GM19452 (cell line): ENCODE measurements around the gene RASGEF1C.

Experiments used
- ATAC-seq: cut with Tn5 transposase; IDR thresholded peaks from one replicate; pipeline ENCODE4 v1.9.1; 2021; ENCODE audit not compliant: unreplicated experiment

Gene RASGEF1C

DNA sequence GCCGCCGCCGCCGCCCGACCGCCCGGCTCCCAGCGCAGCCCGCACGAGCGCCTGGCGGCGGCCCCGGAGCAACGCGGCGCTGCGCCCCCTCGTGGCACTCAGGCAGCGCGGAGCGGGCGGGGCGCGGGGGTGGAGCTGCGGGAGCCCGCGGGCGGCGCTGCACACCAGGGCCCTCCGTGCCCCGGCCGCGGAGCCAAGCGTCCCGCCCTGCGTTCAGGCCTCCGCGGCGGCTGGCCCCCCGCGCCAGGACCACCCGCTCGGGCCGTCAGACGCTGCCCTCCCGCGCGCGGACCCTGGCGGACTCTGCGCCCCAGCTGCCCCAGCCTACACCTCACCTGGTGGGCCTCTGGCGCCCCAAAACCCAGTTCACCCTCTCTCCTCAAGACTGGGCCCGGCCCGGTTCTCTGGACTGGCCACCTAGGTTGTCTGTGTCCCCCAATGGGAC lies at the start of gene RASGEF1C:
Gene RASGEF1C (minus strand): TSS at position 75 of the 445 bp plus-strand sequence. CDS start 71,159 bp downstream, outside the sequence.
- no peak for ATAC-seq

DNA sequence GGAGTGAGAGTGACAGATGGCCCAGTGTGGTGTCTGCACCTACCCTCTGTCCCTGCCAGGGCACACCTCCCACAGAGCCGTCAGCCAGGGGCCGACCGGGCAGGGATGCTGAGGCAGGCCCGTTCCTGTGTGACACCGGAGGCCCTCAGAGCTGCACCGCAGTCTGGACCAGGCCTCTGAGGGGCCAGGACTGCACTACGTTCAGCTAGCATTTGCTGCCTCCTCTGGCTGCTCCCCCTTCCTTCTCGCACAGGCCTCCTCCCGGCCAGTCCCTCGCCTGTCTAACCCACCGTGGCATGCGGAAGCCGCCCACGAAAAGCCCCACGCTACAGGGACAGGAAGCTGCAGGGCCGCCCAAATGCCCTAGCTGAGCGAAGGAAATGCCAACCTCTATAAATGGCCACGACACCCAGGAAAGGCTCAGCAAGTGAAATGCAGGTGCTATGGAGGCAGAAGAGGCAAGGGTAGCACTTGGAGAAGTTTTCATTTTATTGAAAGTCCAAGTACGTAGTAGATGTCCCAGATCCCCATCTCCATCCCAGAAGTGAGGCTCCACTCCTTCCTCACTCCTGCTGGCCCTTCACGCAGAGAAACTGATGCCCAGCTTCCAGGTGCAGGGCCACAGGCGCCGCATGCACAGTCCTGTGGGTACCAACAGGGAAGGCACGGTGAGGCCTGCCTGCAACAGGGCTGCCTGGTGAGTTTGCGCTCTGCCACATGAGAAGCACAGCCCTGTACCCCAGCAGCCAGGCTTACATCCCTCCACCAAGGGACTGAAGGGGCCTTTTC lies 44.2 kb upstream of the RASGEF1C start:
- no peak for ATAC-seq

DNA sequence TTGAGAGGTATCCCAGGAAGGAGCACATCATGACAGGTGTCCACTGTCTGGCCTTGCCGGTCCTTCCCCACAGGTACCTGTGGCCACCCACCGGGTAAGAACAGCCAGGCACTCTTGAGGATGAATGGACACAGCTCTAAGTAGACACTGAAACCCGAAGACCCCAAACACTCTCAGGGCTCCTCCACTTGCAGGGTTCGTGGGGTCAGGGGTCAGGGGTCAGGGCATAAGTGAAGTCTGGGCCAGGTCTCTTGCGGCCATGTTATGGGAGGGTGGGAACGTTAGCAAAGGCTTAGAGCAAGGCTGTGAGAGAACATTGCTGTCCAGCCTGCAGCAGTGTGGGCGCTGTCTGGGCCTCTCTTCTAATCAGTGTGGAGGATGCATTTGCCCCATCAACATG lies 42.9 kb upstream of the RASGEF1C start:
- ATAC-seq: no peak

DNA sequence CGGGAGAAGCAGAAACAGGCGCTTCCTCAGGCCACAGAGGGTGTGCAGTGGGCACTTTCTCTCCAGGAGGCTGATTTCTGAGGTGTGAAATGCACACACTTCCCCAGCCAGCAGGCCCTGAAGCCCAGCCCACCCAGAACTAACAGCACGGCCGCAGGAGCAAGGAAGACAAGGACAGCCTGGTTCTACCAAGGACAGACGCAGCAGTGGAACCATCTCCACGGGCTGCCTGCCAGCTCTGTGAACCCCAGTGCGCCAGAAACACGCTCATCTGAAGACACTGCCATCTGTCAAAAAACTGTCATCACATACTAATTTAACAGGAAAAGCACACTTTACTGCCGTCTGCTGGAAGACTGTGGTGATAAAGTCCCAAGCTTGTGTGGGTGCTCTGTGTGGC lies 42.1 kb upstream of the RASGEF1C start:
- no peak for ATAC-seq

DNA sequence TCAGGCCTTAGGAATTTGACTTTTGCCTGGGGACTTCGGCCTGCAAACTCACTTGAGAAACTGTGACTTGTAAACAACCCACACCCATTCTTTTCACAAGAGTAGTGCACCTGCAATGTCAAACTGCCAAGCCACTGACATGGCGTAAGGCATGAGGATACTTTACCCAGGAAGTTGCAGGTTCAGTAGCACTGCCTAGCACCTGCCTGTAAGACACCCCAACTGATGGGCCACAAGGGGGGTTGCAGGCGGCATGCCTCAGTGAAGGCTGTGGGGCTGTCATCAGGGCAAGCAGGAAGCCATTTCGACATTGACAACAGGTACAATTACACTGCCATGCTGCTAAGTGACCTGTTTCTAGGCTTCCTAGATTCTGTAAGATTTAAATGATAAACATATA lies 41.3 kb upstream of the RASGEF1C start:
- ATAC-seq: no peak

DNA sequence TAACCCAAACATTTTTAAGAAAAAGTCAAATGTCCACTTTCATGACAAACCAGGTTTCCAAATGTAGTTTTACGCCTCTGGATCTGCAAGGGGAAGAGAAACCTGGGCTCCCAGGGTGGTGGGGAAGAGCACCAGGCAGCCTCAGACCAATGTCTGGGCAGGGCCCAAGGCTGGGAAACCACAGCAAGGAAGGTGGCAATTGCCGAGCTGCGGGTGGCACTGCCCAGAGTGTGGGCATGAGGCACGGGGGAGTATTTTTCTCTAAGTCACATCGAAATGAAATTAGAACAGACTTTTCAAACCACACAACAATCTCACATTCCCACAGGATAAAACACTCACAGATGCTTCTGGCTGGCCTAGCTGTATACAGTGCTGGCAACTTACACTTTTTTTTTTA lies 32.6 kb upstream of the RASGEF1C start:
- ATAC-seq: no peak

DNA sequence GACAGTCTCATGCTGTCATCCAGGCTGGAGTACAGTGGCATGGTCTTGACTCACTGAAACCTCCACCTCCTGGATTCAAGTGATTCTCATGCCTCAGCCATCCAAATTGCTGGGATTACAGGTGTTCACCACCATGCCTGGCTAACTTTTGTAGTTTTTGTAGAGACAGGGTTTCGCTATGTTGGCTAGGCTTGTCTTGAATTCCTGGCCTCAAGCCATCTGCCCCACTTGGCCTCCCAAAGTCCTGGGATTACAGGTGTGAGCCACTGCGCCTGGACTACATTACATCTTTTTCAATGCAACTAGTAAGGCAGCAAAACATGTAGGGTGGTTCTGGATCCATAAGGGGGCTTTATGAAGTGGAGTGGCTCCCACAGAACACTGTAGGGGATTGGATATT lies 29.6 kb upstream of the RASGEF1C start:
- no peak for ATAC-seq

DNA sequence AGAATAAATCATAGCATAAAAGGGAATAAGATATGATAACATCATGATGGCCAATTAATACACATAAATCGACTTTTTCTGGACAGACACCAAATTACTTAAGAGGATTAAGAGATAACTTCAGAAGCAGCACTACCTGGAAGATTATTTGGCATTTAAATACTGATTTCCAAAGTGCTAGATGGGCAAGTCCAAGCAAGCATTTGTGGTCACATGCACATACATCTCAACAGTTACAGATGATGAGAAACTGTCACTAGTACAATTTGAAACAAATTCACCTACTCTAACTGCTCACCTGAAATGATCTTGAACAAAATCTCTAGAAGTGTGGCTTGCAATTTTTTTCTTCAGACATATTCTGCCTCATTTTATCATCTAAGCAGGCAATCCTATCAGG lies 26.8 kb upstream of the RASGEF1C start:
- no peak for ATAC-seq

DNA sequence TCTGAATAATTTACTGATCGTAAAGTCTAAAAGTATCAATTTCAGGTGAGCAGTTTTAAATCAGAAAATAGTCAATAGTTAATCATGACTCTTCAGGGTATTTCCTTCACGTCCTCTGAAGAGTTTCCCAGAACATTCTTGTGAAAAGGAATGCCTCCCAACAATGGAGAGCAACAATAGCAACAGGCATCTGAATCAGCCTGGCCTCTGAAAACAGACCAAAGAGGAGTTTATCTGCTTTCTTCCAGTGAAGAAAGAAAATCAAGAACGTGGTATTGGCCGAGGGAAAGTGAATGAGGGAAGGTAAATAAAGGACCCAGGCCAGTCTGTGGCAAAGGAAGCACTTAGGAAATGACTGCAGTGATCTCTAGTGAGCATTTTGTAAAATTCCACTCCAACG lies 26.1 kb upstream of the RASGEF1C start:
- ATAC-seq: no peak

DNA sequence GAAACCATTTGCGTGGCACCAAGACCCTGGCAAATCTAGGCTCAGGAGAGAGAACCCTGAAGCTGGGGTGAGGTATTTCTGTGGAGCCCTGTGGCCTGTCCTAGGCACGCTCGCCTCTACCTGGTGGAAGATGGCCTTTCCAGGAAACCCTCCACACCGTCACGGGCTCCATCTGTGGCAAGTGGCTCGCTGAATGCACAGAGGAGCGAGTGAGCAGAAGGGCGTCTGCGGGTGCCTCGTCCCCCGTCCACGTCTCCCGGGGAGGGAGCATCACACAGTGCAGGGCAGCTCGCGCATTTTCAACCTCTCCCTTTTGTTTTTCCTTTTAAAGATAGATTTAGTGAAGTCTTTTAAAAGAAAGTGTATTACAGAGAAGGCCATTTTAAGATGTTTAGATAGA lies 25.3 kb upstream of the RASGEF1C start:
- ATAC-seq: no peak

DNA sequence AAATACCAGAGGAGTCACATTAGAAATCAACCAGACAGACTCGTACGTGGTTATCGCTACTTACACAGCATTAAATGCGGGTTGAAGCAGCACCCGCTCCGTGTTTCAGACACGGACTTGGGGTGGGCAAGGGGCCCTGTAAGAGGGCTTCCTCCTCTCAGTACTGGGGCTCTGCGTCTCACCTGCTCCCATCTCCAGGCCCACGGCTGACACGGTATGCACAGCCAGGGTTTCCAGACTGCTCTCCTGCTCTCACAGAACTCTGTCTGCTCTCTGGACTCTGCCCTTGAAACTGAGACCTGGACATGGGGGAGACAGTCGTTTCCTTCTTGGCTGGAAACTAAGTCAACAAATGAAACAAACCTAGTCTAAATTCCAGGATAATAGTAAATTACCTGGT lies 24.7 kb upstream of the RASGEF1C start:
- ATAC-seq: no peak

DNA sequence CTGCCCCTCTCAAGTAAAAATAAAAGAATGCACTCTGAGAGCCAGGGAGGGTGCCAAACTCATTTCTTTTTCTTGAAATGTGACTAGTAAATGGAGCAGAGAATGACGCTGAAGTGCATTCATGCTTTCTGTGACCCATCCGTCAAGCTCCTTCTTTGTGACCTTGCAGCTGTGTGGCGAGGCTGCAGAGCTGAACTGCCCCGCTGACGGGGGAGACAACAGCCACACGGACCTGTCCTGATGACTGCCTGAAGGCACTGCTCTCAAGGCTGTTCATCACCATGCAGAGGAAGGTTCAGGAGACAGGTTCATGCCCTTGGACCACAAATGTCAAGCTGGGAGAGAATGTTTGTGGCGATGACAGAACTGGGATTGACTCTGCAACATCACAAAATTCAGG lies 21.0 kb upstream of the RASGEF1C start:
- ATAC-seq: no peak

DNA sequence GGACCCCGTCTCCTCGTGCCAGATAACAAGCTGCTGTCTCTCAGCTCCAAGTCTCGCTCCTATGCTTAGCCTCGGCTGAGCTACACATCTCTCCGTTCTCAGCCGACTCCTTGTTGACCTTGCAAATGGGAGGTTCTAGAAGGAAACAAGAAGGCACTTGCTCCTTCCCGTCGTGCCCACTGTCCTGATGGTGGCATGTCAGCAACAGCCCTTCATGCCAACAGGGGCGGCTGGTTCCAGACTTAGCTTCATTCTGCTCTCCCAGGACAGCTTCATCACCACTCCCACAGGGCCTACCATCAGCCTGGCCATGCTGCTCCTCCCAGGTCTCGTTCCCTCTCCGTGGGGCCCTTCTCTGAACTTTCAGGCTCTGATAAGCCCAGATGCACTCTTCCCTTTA lies 13.0 kb upstream of the RASGEF1C start:
- ATAC-seq: no peak

DNA sequence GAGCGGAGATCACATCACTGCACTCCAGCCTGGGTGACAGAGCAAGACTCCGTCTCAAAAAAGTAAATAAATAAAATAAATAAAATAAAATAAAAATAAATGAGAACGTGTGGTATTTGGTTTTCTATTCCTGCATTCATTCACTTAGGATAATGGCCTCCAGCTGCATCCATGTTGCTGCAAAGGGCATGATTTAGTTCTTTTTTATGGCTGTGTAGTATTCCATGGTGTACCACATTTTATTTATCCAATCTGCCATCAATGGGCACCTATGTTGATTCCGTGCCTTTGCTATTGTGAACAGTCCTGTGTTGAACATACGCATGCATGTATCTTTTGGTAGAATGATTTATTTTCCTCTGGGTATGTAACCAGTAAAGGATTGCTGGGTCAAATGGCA lies 8.8 kb upstream of the RASGEF1C start:
- no peak for ATAC-seq

DNA sequence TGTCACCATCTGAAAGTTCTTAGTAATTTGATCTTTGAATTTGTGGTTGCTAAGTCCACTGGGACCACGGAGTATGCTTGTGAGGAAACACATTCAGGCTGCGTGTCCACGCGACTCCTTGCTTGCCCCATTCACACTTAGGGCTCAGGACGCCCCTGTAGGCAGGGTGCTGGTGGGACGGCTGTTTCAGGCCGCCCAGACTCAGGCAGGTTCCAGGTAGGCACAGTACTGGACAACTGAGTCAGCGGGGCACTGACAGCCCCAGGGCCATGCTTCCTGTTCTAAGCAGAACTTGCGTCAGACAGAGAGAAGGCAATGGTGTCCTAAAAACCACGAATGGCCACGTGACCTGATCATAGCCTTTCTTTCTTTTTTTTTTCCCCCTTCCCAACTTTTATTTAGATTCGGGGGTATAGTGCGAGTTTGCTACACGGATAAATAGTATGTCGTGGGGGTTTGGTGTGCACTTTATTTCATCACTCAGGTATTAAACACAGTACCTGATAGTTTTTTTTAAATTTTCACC lies 7.7 kb upstream of the RASGEF1C start:
- no peak for ATAC-seq

DNA sequence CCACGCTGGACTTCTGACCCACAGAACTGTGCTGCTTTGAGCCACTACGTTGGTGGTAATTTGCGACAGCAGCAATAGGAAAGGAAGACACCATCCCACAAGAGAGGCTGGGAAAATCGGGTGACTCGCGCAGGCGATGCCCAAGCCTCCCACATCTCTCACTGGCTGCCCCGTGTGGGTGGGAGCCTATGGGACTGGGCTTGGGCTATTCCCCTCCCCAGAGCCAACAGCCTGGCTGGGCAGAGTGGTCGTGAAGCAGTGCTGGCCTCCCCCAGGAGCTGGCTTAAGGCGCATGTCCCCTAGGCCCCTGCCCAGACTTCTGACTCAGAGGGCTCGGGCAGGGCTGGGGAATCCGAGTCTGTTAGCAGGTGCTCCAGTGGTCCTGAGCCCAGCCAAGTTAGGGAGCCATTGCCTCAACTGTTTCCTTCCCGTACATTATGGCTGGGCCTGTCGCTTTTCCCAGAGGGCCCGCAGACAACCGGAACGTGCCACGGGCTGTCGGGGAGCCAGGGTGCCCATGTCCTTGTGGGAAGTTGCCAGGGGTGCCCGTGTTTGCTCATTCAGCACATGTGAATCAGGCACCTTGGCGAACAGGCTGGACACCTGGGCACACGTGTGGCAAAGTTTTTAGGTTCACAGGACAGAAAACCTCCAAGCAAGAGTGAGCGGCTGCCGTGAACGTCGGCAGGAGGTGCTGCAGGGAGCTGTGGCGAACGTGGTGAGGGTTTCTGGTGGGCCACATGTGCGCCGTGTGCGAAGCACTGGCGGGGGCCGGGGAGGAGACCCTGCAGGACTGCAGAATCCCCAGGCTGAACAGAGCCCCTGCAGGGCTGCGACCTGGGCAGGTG lies 7.0 kb upstream of the RASGEF1C start:
- no peak for ATAC-seq

DNA sequence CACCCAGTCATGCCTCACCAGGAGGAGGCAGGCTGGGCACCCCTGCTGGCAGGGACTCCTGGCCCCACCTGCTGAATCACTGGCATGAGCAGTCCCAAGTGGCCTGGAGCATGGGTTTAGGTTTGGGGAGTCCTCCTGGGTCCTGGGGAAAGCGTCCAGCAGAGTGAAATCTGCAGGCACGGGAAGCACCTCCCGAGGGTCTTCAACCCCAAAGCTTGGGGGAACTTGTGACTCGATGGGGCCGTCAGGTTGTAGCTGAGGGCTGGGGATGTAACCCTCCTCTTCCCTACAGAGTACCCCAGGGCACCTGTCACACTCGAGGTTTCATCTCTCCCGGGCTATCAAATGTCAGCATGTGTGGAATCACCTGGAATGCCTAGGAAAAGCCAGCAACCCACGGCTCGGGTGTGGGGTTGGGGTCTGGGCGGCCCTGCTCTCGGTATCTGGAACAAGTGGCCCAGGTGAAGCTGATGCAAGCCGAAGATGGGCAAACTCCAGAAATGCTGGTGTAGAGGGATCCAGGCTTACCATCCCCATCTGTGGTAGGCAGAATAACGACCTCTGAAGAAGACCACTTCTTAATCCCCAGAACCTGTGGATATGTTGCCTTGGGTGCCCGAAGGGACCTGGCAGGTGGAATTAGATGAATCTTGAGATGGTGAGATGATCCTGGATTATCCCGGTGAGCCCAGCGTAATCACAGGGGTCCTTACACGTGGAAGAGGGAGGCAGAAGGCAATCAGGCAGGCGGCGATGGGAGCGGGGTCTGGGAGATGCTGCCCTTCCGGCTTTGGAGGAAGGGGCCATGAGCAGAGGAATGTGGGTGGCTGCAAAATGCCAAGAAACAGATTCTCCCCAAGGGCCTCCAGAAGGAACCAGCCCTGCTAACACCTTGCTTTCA lies 6.1 kb upstream of the RASGEF1C start:
- ATAC-seq: no peak

DNA sequence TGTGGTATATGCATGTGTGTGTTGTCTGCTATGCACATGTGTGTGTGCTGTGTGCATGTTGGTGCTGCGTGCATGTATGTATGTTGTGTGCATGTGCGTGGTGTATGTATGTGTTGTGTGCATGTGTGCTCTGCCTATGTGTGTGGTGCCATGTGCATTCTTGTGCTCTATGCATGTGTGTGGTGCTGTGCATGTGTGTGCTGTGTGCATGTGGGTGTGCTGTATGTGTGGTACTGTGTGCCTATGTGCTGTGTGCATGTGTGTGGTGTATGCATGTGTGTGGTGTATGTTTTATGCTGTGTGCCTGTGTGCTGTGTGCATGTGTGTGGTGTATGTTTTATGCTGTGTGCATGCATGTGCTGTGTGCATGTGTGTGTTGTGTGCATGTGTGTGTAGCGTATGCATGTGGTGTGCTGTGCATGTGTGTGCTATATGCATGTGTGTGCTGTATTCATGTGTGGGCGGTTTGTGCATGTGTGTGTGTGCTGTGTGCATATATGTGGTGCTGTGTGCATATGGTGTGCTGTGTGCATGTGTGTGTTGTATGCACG lies 4.7 kb upstream of the RASGEF1C start:
- no peak for ATAC-seq

DNA sequence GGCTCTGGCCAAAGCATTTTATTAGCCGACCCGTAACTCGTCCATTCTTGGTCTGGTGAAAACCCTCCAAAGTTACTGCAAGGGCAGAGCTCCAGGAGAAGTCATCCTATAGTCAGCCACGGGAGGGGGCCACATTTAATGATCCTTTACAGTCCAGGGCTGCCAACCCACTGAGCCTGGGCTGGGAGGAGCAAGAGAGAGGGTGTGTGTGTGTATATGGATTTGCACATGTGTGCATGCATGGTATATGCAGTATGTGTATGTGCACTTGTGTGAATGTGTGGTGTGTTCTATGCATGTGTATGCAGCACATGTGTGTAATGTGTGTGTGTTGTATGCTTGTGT lies 4.2 kb upstream of the RASGEF1C start:
- ATAC-seq: no peak

DNA sequence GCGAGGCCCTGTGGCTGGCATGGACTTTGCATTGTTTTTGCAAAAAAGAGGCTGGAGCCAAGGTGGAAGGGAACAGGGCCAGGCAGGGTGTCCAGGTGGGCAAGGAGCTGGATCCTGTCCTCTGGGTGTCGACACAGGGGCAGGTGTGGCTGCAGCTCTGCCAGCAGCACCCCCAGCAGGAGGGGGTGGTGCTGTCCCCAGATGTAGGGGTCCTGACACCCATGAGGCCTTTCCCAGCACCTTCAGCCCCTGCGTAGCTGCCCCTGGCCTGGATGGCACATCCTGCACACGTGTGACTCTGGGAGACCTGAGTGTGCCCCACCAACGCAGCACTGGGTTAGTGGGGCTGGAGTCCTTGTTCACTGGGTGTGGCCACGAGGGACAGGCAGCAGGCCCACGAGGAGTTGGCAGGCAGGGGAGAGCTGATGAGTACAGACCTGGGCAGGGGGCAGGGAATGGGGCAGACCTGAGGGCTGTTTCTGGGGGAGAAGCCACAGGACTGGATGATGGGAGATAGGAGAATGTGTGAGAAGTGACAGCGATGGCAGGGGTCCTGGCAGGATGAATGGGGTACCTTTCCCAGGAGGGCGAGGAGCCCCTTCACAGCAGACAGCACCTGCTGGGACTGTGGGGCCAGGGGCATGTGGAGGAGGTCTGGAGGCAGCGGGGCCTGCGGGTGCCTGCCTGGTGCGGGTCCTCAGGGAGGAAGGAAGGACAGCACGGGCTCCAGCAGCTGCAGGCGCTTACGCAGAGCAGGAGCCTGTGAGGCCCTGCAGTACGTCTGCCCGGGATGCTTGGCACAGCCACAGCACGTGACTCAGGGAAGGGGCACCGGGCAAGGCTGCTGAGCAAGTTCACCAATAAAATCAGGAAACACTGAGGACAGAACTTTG lies 3.6 kb upstream of the RASGEF1C start:
- ATAC-seq: no peak
